Panc1 (cell line): ENCODE data around the gene TSPAN4. TPM values are rescaled to one million over a fixed set of nuclear protein-coding genes. Genes with fewer than 3 reads are reported as not detected.

ENCODE experiments used
- ATAC-seq: fragments of 200-7000 bp; cut with Tn5 transposase; 2 replicates; pipeline ENCODE4 v1.9.1; 2020; ENCODE audit warnings: mild to moderate bottlenecking, moderate library complexity
- BruUV-seq: library from RNA; stranded (reverse); fragments of 400-500 nt; replicated peaks from 2 replicates; lab custom pipeline; 2021; lab: Mats Ljungman, UMichigan
- CTCF ChIA-PET: fragments of 300-600 bp; sonication (Branson Sonifier 250); formaldehyde crosslinking; loops from one replicate; lab custom pipeline; 2022; ENCODE audit warnings: antibody characterized with exemption; lab: Charles Lee
- POLR2A ChIA-PET: fragments of 300-600 bp; sonication (Branson Sonifier 250); formaldehyde crosslinking; loops from one replicate; lab custom pipeline; 2022; ENCODE audit warnings: antibody characterized with exemption; lab: Charles Lee
- DNase-seq: peaks from one replicate; pipeline ENCODE4 v3.0.0-alpha.2; 2010; ENCODE audit warnings: low read depth, low spot score
- H3K27ac ChIP-seq: 2 replicates; pipeline ENCODE4 v1.5.1; 2011; ENCODE audit warnings: mild to moderate bottlenecking, low read length, inconsistent platforms
- H3K27me3 ChIP-seq: fragments of 200-500 bp; sonication (Bioruptor generic); 2 replicates; pipeline ENCODE4 v1.6.0; 2014; ENCODE audit warnings: low read length, inconsistent platforms; ENCODE audit not compliant: control insufficient read depth, insufficient read depth
- H3K36me3 ChIP-seq: fragments of 200-500 bp; sonication (Bioruptor generic); 2 replicates; pipeline ENCODE4 v1.5.1; 2014; ENCODE audit warnings: inconsistent platforms, mild to moderate bottlenecking, low read length, moderate library complexity; ENCODE audit not compliant: control insufficient read depth, insufficient read depth
- H3K4me1 ChIP-seq: 2 replicates; pipeline ENCODE4 v1.5.1; 2011; ENCODE audit warnings: inconsistent platforms, mild to moderate bottlenecking, low read length, moderate library complexity; ENCODE audit not compliant: control insufficient read depth, insufficient read depth
- H3K4me3 ChIP-seq, 2 experiments: 2 replicates each; pipeline ENCODE4 v1.5.1; 2011 to 2012; ENCODE audit warnings: low read depth in 2 of 2, low read length in 2 of 2, mild to moderate bottlenecking in 2 of 2, inconsistent platforms in 1 of 2, moderate library complexity in 1 of 2
- H3K9me3 ChIP-seq: fragments of 200-500 bp; sonication (Bioruptor generic); 2 replicates; pipeline ENCODE4 v1.5.1; 2014; ENCODE audit warnings: low read depth, mild to moderate bottlenecking, inconsistent platforms, low read length, moderate library complexity; ENCODE audit not compliant: control insufficient read depth, insufficient read depth
- CTCF ChIP-seq: fragments of 450-650 bp; IDR thresholded peaks from 2 replicates; pipeline ENCODE4 v1.5.1; 2017; ENCODE audit warnings: mild to moderate bottlenecking
- POLR2AphosphoS5 ChIP-seq: IDR thresholded peaks from 2 replicates; pipeline ENCODE4 v1.6.1; 2012; ENCODE audit warnings: mild to moderate bottlenecking, low read depth, low read length, moderate library complexity
- REST ChIP-seq, 2 experiments: IDR thresholded peaks; 2 replicates each; pipeline ENCODE4 v1.6.1; 2011 to 2012; ENCODE audit warnings: low read depth in 2 of 2, control low read depth in 1 of 2, low read length in 1 of 2, mild to moderate bottlenecking in 1 of 2, moderate library complexity in 1 of 2; ENCODE audit not compliant: insufficient read depth in 1 of 2
- SIN3A ChIP-seq: IDR thresholded peaks from 2 replicates; pipeline ENCODE4 v1.6.1; 2012; ENCODE audit warnings: low read depth, mild to moderate bottlenecking, low read length, moderate library complexity, borderline replicate concordance; ENCODE audit not compliant: insufficient read depth
- TCF7L2 ChIP-seq: IDR thresholded peaks from 2 replicates; pipeline ENCODE4 v1.6.1; 2011; ENCODE audit warnings: mild to moderate bottlenecking, low read depth, low read length, inconsistent platforms
- in situ Hi-C: cut with HindIII; loops from 2 replicates; pipeline ENCODE4 v1.10.0; 2016; ENCODE audit warnings: low sequenced_read_pairs, low pct_unique_long_range_greater_than_20kb
- intact Hi-C: fragments of 100-400 bp; cut with micrococcal nuclease; formaldehyde crosslinking; loops from one replicate; pipeline ENCODE4 v1.10.0; 2022; ENCODE audit not compliant: unreplicated experiment
- total RNA-seq: library from RNA; stranded (reverse); gene quantifications from one replicate; pipeline ENCODE4 v1.2.1, GENCODE V29; 2021; ENCODE audit not compliant: unreplicated experiment

TSPAN4 gene
- total RNA-seq, 1 experiment from 2014 or later, result 187 TPM

GRCh38 chr11:796565-797295, 45.9 kb upstream of the TSPAN4 start:
- H3K27ac ChIP-seq, result peak overlapping the region; percentile 93
- intact Hi-C loops, result no loop called here
- no peak for DNase-seq
- peaks cover 41% of the 10 kb centered on the region for H3K4me1 ChIP-seq
- POLR2A ChIA-PET, result interaction anchor here (0.6 kb wide), 1 partner anchor 12 kb away, joined by 3 read pairs; no protein-coding TSS in a partner anchor
- H3K9me3 ChIP-seq, result no peaks in the 10 kb centered on the region
- H3K4me3 ChIP-seq, result peak overlapping the region; percentile 71 to 86
- H3K27me3 ChIP-seq, result no peaks in the 10 kb centered on the region
- peak; percentile 5; the same call in 1 of the 2 replicates for ATAC-seq
- in situ Hi-C loops, result no loop called here
- no peaks in the 10 kb centered on the region; the same call in none of the 2 replicates for H3K36me3 ChIP-seq
- TF ChIP-seq POLR2AphosphoS5, result no peak
- TF ChIP-seq REST (IDR thresholded peaks at IDR 0.05; ENCODE audit: insufficient read depth in 1 of 2, low read depth in 2 of 2, low read length in 1 of 2), result no peak; a peak in 1 of 4 replicates
- no peak for TF ChIP-seq CTCF
- TF ChIP-seq SIN3A, result no peak
- TF ChIP-seq TCF7L2, result no peak
- no TSS peak for BruUV-seq
- CTCF ChIA-PET, result no interaction called here

- peak overlapping the region; percentile 71 to 86 for H3K4me3 ChIP-seq
- H3K4me1 ChIP-seq, result peaks cover 42% of the 10 kb centered on the region
- no peaks in the 10 kb centered on the region for H3K9me3 ChIP-seq
- H3K27me3 ChIP-seq, result no peaks in the 10 kb centered on the region
- in situ Hi-C loops, result no loop called here
- DNase-seq (no peak), ATAC-seq (peak; percentile 69)
- peak overlapping the region; percentile 93 for H3K27ac ChIP-seq
- ChIA-PET CTCF (no interaction called here), POLR2A (interaction anchor here (0.6 kb wide), 1 partner anchor 12 kb away, joined by 3 read pairs; no protein-coding TSS in a partner anchor)
- no TSS peak for BruUV-seq
- TF ChIP-seq POLR2AphosphoS5 (no peak; the same call in 1 of the 2 replicates), CTCF (no peak), REST (IDR thresholded peaks at IDR 0.05; ENCODE audit: insufficient read depth in 1 of 2, low read depth in 2 of 2, low read length in 1 of 2) (peak in 1 of 2 experiments; percentile 36; a peak in 1 of 4 replicates), TCF7L2 (no peak), SIN3A (peak; percentile 58; the same call in 1 of the 2 replicates)
- H3K36me3 ChIP-seq, result no peaks in the 10 kb centered on the region; the same call in none of the 2 replicates
- intact Hi-C loops, result no loop called here
Measured at GRCh38 chr11:797296-798092, 45.2 kb upstream of the TSPAN4 start.
